Lung (tissue), 12 donors: ENCODE results near the gene P2RX6. TPM values are rescaled to one million over a fixed set of nuclear protein-coding genes. Genes with fewer than 3 reads are reported as not detected.

Source experiments
- ATAC-seq: fragments of 200-7000 bp; cut with Tn5 transposase; one replicate; pipeline ENCODE4 v1.9.1; 2020; ENCODE audit warnings: moderate number of reproducible peaks; ENCODE audit not compliant: insufficient read depth, low FRiP score
- DNase-seq, 3 donors: peaks; one replicate each; pipeline ENCODE4 v3.0.0-alpha.2; 2013 to 2017
- H3K27ac ChIP-seq, 2 donors: one replicate each; pipeline ENCODE4 v1.5.1; 2013; ENCODE audit warnings: mild to moderate bottlenecking in 2 of 2, moderate library complexity in 2 of 2, control low read depth in 1 of 2, inconsistent platforms in 1 of 2, low read depth in 1 of 2, low read length in 1 of 2
- H3K27me3 ChIP-seq, 3 donors: one replicate each; pipeline ENCODE4 v1.5.1; 2013; ENCODE audit warnings: low read length in 2 of 3; ENCODE audit not compliant: control insufficient read depth in 3 of 3, insufficient read depth in 3 of 3
- H3K36me3 ChIP-seq, 4 donors: one replicate each; pipeline ENCODE4 v1.5.1; 2013; ENCODE audit warnings: low read length in 4 of 4, mild to moderate bottlenecking in 1 of 4, moderate library complexity in 1 of 4; ENCODE audit not compliant: control insufficient read depth in 4 of 4, insufficient read depth in 4 of 4
- H3K4me1 ChIP-seq, 5 donors: one replicate each; pipeline ENCODE4 v1.5.1; 2013; ENCODE audit warnings: low read length in 5 of 5, mild to moderate bottlenecking in 2 of 5, moderate library complexity in 1 of 5; ENCODE audit not compliant: control insufficient read depth in 5 of 5, insufficient read depth in 5 of 5
- H3K4me3 ChIP-seq: one replicate; pipeline ENCODE4 v1.5.1; 2013; ENCODE audit warnings: mild to moderate bottlenecking, control low read depth, moderate library complexity
- H3K9ac ChIP-seq, 2 donors: one replicate each; pipeline ENCODE4 v1.5.1; 2013; ENCODE audit warnings: low read length in 2 of 2, control low read depth in 1 of 2; ENCODE audit not compliant: insufficient read depth in 1 of 2
- H3K9me3 ChIP-seq, 4 donors: one replicate each; pipeline ENCODE4 v1.5.1; 2013; ENCODE audit warnings: low read length in 3 of 4, mild to moderate bottlenecking in 1 of 4, moderate library complexity in 1 of 4; ENCODE audit not compliant: control insufficient read depth in 4 of 4, insufficient read depth in 3 of 4
- CTCF ChIP-seq: IDR thresholded peaks from 2 replicates; pipeline ENCODE4 v1.5.1; 2012; ENCODE audit warnings: mild to moderate bottlenecking; ENCODE audit errors: control extremely low read depth, extremely low read depth
- WGBS, 2 donors: extraction: QIAGEN DNeasy Blood & Tissue Kit; methylation state at CpG; one replicate each; pipeline ENCODE4 v1.1.7; 2013; 5-methylcytosine and 5-hydroxymethylcytosine counted together
- polyA plus RNA-seq, 2 donors: library from polyadenylated mRNA; stranded (reverse); fragments of 200-250 nt; gene quantifications; one replicate each; pipeline ENCODE4 v1.2.1, GENCODE V29; 2013
- total RNA-seq, 2 donors: library from RNA; depleted of rRNA in 1 of 2; stranded (reverse); fragments of >200 nt in 1 of 2; gene quantifications; one replicate each; pipeline ENCODE4 v1.2.1, GENCODE V29; 2014 to 2021
- donor health status: control.
- donor health status: control.
- donor health status: Bipolar disorder and iron deficiency.
- donor health status: healthy.
- donor health status: DM: yes; HTN: yes; CAD: no.

The P2RX6 gene
- total and polyA plus RNA-seq, 4 donors = 0.21 to 2.2 (median 0.93) TPM

- WGBS, 2 donors = 97% methylated on average over 29 of the region's 29 CpGs
- Histone ChIP-seq H3K4me3 (no peak overlapping the region), H3K9ac (no peak overlapping the region), H3K36me3 (peaks cover 3 to 70% (median 10%) of the 10 kb centered on the region in 4 donors), H3K27ac (no peak overlapping the region), H3K27me3 (no peaks in the 10 kb centered on the region), H3K4me1 (no peaks in the 10 kb centered on the region), H3K9me3 (no peaks in the 10 kb centered on the region)
- DNase-seq (no peak), ATAC-seq (no peak)
- no peak for TF ChIP-seq CTCF
These were observed 21.4 kb upstream of the P2RX6 start for GRCh38 chr22:20993304-20994127.

DNA sequence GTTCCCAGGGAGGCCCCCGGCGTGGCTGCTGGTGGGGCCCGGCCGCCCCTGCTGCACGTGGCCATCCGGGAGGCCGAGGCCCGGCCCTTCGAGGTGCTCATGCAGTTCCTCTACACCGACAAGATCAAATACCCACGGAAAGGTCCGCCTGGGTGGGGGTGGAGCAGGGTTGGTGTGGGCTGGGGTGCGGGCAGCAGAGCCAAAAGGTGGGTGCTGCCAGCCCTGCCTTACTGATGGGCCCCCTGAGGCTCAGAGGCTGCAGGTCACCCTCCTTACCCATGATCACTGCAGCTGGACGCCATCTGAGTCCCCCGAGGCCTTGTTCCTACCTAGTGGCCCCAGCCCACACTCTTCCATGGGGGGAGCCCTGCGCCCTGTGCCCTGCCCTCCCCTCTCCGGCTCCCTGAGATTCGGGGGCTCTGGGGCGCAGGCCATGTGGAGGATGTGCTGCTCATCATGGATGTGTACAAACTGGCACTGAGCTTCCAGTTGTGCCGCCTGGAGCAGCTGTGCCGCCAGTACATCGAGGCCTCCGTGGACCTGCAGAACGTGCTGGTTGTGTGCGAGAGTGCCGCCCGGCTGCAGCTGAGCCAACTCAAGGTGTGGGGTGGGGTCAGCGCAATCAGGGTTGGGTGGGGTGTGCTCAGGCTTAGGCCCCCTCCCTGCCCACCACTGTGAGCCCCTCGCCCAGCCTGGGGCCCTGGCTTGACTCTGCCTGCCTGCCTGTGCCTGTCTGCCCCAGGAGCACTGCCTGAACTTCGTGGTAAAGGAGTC, 20.6 kb upstream of the P2RX6 start:
- no peaks in the 10 kb centered on the region for H3K9me3 ChIP-seq
- TF ChIP-seq CTCF = no peak
- no peaks in the 10 kb centered on the region for H3K27me3 ChIP-seq
- H3K36me3 ChIP-seq = peaks cover 3 to 73% (median 10%) of the 10 kb centered on the region in 4 donors
- whole genome bisulfite sequencing, 2 donors = 93 to 94% methylated on average over 30 of the region's 30 CpGs
- H3K27ac ChIP-seq = no peak overlapping the region
- H3K4me3 ChIP-seq = no peak overlapping the region
- no peak for DNase-seq
- H3K9ac ChIP-seq = no peak overlapping the region
- no peak for ATAC-seq
- H3K4me1 ChIP-seq = peaks cover 0 to 1% (median 0%) of the 10 kb centered on the region in 5 donors

GRCh38 chr22:20994902-20995241, 20.1 kb upstream of the P2RX6 start:
- no peak overlapping the region for H3K9ac ChIP-seq
- TF ChIP-seq CTCF = no peak
- H3K4me3 ChIP-seq = no peak overlapping the region
- H3K27me3 ChIP-seq = no peaks in the 10 kb centered on the region
- no peak overlapping the region for H3K27ac ChIP-seq
- ATAC-seq (no peak), DNase-seq (no peak)
- H3K36me3 ChIP-seq = peaks cover 3 to 78% (median 10%) of the 10 kb centered on the region in 4 donors
- H3K4me1 ChIP-seq = peaks cover 0 to 3% (median under 1%) of the 10 kb centered on the region in 5 donors
- no peaks in the 10 kb centered on the region for H3K9me3 ChIP-seq
- WGBS, 2 donors = 94 to 96% methylated on average over 10 of the region's 10 CpGs
